IPS-15b (cell line): ENCODE results near the gene PRSS27.

Experiments used
- H3K27me3 ChIP-seq: one replicate; pipeline ENCODE4 v1.6.1; 2013; ENCODE audit warnings: low read length; ENCODE audit not compliant: control insufficient read depth, insufficient read depth
- H3K36me3 ChIP-seq: one replicate; pipeline ENCODE4 v1.6.1; 2013; ENCODE audit warnings: low read length; ENCODE audit not compliant: control insufficient read depth, insufficient read depth
- H3K4me1 ChIP-seq: one replicate; pipeline ENCODE4 v1.6.1; 2013; ENCODE audit warnings: mild to moderate bottlenecking, low read length; ENCODE audit not compliant: control insufficient read depth, insufficient read depth
- H3K4me3 ChIP-seq: one replicate; pipeline ENCODE4 v1.5.1; 2013; ENCODE audit warnings: low read depth, low read length
- H3K9ac ChIP-seq: one replicate; pipeline ENCODE4 v1.6.1; 2013; ENCODE audit warnings: low read depth, mild to moderate bottlenecking, low read length
- H3K9me3 ChIP-seq: one replicate; pipeline ENCODE4 v1.6.1; 2013; ENCODE audit warnings: mild to moderate bottlenecking, low read length; ENCODE audit not compliant: control insufficient read depth, insufficient read depth

PRSS27 gene

DNA sequence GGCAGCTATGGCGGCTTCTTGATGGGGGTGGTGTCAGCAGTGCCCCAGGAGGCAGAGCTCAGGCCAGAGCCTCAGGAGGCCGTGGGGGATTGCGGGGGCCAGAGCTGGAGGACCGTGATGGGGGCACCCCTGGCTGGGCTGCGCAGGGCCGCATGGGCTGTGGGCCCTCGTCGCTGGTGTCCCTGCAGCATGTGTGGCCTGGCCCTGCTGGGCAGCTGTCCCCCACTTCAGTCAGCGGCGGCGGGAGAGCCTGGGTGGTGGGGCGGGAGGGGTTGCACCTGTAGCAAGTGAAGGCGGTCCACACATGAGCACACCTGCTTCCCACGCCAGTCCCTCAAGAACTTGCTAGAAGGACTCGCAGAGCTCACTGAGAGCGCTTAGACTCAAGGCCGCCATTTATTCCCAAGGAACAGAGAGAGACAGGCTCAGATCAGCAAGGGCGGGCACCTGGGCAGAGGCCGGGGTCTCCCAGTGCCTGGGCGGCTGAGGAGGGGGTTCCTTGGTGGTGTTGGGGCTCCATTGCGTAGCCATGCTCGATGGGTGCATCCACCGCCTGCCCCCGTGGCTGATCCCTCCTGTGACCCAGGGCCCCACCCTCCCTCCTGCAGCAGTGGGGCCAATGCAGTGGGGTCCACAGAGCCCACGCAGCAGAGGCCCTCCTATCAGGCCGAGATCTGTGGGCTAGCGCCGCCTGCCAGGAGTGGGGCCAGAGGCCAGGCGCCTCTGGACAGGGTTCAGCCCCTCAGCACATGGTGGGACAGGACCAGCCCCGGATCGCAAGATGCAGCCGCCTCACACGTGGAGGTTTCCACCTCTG, 15.7 kb downstream of the PRSS27 start:
- Histone ChIP-seq H3K9ac (no peak overlapping the region), H3K4me3 (no peak overlapping the region), H3K36me3 (peaks cover 53% of the 10 kb centered on the region)

DNA sequence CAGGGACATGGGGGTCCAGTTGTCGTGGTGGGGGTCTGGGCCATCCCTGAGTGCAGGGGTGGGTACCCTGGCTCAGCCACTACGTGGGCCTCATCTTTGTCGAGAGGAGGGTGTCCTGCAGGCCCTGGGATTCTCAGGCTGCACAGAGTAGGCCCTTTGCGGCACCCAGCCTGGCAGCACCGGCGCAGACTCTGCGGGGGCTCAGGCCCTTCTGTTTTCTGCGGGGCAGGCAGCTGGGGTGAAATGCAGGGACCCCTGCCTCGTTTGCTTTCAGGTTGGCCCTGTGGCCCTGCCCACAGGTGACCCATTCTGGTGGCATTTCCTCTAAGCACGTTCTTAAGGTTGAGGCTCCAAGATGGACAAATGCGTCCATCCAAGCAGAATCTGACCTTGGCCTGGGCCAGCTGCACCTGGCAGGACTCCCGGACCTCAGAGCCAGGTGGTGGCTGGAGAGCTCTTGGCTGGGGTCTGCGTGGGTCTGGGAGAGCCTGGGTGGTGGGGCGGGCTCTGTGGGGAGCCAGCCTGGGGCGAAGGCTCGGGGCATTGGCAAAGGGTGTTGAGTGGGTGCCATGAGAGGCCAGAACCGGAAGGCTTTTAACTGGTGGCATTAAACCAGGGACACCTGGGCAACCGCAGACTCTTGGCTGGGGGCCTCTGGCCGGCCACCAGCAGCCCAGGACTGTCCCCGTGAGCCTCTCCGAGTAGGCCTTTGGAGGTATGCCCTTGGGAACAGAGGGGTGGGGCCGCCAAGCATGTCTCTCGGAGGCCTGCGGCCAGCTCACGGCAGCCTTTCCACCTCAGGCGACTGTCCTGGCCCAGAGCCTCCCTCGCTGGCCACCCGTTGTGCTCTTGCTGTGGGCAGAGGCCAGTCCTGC, 16.9 kb downstream of the PRSS27 start:
- Histone ChIP-seq H3K27me3 (no peaks in the 10 kb centered on the region), H3K4me3 (no peak overlapping the region), H3K36me3 (peaks cover 58% of the 10 kb centered on the region), H3K9ac (no peak overlapping the region), H3K4me1 (no peaks in the 10 kb centered on the region), H3K9me3 (no peaks in the 10 kb centered on the region)

More for the DNA sequence above, 15.7 kb downstream of the PRSS27 start:
- H3K9me3 ChIP-seq = no peaks in the 10 kb centered on the region
- H3K27me3 ChIP-seq = no peaks in the 10 kb centered on the region
- H3K4me1 ChIP-seq = no peaks in the 10 kb centered on the region

DNA sequence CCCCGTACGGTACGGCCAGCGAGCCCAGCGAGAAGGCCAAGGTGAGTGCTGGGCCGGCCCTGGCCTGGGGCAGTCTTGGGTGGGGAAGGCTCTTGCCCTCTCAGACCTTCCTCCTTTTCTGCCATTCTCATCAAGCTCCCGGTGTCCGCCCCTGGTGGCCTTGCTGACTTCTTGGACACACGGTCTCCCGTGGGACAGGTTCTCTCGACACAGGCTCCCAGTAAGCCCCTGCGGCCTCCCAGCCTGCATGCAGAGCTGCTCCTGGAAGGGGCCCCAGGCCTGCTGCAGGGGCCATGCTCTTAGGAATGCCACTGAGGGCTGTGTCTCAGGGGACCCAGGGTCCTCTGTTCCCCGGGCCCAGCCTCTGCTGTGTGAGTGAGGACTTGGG, 17.6 kb downstream of the PRSS27 start:
- Histone ChIP-seq H3K4me3 (no peak overlapping the region), H3K4me1 (no peaks in the 10 kb centered on the region), H3K36me3 (peaks cover 56% of the 10 kb centered on the region), H3K9me3 (no peaks in the 10 kb centered on the region), H3K9ac (no peak overlapping the region), H3K27me3 (no peaks in the 10 kb centered on the region)

DNA sequence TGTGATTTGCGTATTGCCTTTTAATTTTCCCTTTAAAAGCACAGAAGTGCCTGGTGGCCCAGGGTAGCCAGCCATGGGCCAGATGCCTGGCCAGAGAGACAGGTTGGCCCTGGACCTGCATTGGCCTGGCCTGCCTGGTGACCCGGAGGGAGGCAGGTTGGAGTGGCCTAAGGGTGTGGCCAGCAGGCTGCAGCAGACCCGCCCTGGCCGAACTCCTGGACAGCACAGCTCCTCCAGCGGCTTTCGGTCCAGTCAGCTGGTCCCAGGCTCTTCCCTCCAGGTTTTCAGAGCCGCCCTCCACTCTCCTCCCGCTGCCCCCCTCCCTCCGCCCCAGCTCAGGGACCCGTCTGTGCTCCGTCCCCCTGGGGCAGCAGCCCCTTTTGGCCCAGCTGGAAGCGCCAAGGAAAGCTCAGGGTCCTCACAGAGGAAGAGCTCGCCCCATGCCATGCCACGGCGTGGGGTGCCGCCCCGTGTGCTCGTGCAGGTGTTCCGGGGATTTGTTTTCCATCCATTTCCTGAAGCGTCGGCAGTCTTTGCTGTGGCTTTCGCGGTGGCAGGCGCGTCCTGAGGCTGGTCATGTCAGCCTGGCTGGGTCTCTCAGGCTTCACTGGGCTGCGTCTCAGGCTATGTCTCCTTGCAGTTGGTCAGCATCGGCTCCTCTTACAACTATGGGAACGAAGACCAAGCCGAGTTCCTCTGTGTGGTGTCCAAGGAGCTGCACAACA, 18.1 kb downstream of the PRSS27 start:
- Histone ChIP-seq H3K36me3 (peaks cover 54% of the 10 kb centered on the region), H3K9me3 (no peaks in the 10 kb centered on the region), H3K4me3 (no peak overlapping the region), H3K9ac (no peak overlapping the region), H3K4me1 (no peaks in the 10 kb centered on the region), H3K27me3 (no peaks in the 10 kb centered on the region)

DNA sequence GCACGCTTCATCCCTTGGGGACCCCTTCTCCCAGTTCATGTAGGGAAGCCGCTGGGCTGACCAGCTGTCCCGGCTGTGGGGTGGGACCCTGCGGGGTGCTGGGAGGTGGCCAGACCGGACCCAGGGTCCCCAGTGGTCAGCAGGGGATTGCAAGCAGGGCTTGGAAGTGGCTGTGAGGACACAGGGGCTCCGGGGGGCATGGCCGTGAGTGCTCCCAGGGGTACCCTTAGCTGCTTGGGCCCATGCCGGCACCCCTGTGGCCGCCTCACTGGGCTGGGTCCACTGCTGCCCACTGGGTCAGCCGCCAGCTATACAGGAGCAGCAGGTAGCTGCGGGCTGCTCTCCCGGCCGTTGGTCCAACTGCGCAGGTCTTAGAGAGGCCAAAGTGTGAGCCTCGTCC, 18.8 kb downstream of the PRSS27 start:
- no peak overlapping the region for H3K9ac ChIP-seq
- peaks cover 56% of the 10 kb centered on the region for H3K36me3 ChIP-seq

DNA sequence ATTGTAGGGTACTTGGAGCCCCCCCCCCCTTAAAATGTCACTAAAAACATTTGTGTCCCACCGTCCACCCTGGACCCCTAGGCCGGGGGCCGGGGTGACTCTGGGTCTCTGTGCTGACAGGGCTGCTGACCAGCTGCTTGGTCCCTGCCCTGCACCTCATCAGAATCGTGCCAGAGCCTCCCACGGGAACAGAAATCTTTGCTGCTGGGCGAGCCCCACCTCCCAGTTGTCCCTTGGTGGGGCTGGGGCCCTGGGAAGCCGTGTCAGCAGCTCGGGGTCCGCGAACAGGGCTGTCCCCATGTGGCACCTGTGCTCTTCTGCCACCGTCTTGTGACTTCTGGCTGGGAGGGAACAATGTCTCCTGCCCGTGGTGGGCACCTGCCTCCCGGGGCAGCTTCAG, 19.2 kb downstream of the PRSS27 start:
- peaks cover 56% of the 10 kb centered on the region for H3K36me3 ChIP-seq
- no peak overlapping the region for H3K4me3 ChIP-seq
- H3K9ac ChIP-seq = no peak overlapping the region
- no peaks in the 10 kb centered on the region for H3K27me3 ChIP-seq
- no peaks in the 10 kb centered on the region for H3K9me3 ChIP-seq
- H3K4me1 ChIP-seq = no peaks in the 10 kb centered on the region

More for the DNA sequence above, 18.8 kb downstream of the PRSS27 start:
- no peaks in the 10 kb centered on the region for H3K27me3 ChIP-seq
- no peaks in the 10 kb centered on the region for H3K4me1 ChIP-seq
- no peak overlapping the region for H3K4me3 ChIP-seq
- H3K9me3 ChIP-seq = no peaks in the 10 kb centered on the region

DNA sequence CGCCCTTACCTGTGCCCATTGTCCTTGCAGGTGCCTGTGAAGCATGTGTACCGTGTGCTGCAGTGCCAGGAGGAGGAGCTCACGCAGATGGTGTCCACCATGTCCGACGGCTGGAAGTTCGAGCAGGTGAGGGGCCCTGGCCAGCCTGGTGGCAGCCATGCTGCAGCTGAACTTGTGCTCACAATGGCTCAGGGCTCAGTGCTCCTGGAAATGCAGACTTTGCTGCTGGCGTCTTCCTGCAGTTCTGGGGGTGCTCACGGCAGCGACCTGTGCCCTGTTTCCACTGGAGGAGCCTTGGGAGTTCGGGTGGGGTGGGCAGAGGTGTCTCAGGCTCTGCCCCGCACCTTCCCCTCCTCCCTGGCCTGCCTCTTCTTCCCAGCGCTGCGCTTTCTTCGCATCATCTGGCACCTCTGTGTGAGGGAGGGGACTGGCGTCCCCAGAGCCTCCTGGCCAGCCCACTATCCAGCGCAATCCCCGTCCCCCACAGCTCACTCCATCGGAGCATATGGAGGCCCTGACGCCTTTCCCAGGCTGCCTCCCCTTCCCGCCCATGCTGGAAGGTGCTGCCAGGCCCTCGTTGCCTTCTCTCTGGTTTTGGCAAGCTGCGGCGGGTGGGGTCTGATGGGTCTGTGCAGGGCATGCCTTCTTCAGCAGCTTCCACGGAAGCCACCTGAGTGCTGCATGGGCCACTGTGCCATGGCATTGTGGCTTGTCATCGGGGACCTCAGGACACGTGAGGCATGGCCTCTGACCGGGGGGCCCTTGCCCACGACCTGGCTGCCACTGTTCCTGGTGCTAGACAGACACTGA, 20.0 kb downstream of the PRSS27 start:
- no peaks in the 10 kb centered on the region for H3K9me3 ChIP-seq
- H3K36me3 ChIP-seq = peaks cover 49% of the 10 kb centered on the region
- no peaks in the 10 kb centered on the region for H3K27me3 ChIP-seq
- no peak overlapping the region for H3K4me3 ChIP-seq
- no peaks in the 10 kb centered on the region for H3K4me1 ChIP-seq
- H3K9ac ChIP-seq = no peak overlapping the region

DNA sequence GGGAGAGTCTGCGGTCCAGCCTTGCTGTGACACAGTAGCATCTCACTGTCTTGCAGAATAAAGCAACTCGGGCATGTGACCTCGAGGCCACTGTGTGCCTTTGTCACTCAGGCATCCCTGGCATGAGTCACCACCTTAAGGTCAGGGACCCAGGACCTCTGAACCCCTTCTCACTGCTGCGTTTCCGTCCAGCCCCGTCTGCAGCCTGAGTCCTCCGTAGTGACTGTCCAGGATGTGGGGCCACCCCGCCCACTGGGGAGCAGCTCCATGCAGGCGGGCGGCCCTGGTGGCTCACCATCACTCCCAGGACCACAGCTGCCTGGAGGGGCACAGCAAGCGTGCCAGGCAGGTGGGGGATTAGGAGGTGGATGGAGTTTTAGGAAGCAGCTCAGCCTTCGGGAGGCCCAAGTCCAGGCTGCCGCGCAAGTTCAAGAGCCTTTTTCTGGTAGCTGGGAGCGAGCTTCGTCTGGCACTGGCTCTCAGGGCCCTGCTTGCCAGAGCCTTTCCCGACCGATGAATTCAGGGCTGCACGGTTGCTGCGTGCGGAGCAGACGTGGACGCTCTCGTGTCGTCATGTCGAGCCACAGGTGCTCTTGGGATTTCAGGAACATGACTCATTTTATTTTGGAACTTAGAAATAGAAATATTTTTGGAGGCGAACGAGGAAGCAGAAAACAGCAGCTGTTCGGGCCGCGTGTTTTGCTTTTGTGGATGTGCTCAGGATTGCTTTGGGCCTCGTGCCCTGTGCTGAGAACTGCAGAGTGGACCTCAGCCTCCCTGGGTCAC, 20.9 kb downstream of the PRSS27 start:
- no peaks in the 10 kb centered on the region for H3K9me3 ChIP-seq
- H3K27me3 ChIP-seq = no peaks in the 10 kb centered on the region
- no peak overlapping the region for H3K4me3 ChIP-seq
- no peaks in the 10 kb centered on the region for H3K4me1 ChIP-seq
- no peak overlapping the region for H3K9ac ChIP-seq
- H3K36me3 ChIP-seq = peaks cover 44% of the 10 kb centered on the region

DNA sequence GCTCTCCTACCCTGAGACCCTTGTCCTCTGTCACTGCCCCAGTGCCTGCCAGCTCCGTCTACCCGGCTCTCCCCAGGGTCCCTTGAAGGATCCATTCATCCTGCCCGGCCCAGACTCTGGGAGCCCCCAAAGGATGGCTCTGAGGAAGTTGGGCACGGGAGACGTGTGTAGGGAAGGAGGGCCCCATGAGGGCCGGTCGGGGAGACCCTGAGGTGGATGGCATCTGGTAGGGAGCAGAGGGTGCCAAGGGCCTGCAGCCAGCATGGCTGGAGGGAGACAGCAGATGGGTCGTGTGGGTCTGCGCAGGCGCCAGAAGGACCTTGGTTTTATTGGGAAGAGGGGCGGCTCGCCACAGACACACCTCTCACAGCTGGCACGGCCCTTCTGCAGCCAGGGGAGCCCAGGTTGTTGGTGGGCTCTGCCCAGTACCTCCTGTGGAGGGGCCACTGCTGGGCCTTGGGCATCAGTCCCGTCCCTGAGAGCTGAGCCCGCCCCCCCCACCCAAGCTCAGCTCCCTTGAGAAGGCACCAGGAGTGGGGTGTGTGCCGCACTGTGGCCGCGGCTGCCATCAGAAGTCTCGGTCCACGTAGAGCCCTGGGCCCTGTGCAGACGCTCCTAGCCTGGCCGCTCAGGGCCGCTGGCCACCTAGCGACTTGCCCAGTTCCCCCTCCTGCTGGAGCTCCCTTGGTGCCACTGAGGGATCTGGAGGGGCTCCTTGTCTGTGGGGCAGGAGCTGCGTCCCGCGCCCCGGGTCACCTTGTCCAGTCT, 21.7 kb downstream of the PRSS27 start:
- H3K4me3 ChIP-seq = no peak overlapping the region
- no peaks in the 10 kb centered on the region for H3K27me3 ChIP-seq
- no peaks in the 10 kb centered on the region for H3K9me3 ChIP-seq
- no peaks in the 10 kb centered on the region for H3K4me1 ChIP-seq
- H3K36me3 ChIP-seq = peaks cover 41% of the 10 kb centered on the region
- no peak overlapping the region for H3K9ac ChIP-seq

DNA sequence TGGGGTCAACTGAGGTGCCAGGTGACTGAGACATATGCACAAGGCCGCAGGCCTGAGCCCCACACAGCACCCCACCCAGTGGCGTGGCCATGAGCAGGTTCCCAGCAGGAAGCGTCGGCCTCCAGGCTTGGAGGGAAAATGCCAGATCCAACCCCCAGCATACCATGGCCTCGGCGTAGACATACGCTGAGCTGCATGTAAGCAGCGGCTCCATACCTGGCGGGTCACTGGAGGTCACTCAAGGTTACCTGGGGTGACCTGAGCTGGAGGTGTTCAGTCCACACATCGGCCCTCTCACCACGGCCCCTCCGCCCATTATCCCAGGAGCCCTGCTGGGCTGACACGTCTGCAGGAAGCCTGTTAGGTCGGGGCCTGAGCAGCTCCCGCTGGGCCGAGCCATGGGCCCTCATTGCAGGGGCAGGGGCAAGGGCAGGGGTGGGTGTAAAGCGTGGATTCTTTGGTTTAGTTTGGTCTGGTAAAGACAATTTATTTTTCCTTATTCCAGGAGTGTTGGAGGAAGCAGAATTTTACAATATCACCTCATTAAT, 22.5 kb downstream of the PRSS27 start:
- Histone ChIP-seq H3K27me3 (no peaks in the 10 kb centered on the region), H3K9ac (no peak overlapping the region), H3K36me3 (peaks cover 39% of the 10 kb centered on the region), H3K4me1 (peaks cover 2% of the 10 kb centered on the region), H3K4me3 (no peak overlapping the region), H3K9me3 (no peaks in the 10 kb centered on the region)
